Stomach (tissue), 9 donors: ENCODE results near the gene NALCN. TPM values are rescaled to one million over a fixed set of nuclear protein-coding genes. Genes with fewer than 3 reads are reported as not detected.

ENCODE experiments used
- DNase-seq, 2 donors: peaks; one replicate each; pipeline versions ENCODE4 v3.0.0 to v3.0.0-alpha.2; 2013 to 2019
- H3K27ac ChIP-seq, 5 donors: fragments of 200-600 bp in 4 of 5; sonication (generic) in 4 of 5; one replicate each; pipeline ENCODE4 v1.5.1; 2013 to 2019; ENCODE audit warnings: mild to moderate bottlenecking in 1 of 5, moderate library complexity in 1 of 5
- H3K27me3 ChIP-seq, 3 donors: fragments of 200-600 bp; sonication (generic); one replicate each; pipeline ENCODE4 v1.5.1; 2017 to 2019; ENCODE audit warnings: mixed run types in 1 of 3
- H3K36me3 ChIP-seq, 4 donors: fragments of 200-600 bp; sonication (generic); 1 replicate in 3 of 4; 2 replicates in 1 of 4; pipeline ENCODE4 v1.5.1; 2016 to 2019
- H3K4me1 ChIP-seq, 4 donors: fragments of 200-600 bp; sonication (generic); one replicate each; pipeline ENCODE4 v1.5.1; 2016 to 2019
- H3K4me3 ChIP-seq, 4 donors: fragments of 200-600 bp; sonication (generic) in 3 of 4; one replicate each; pipeline ENCODE4 v1.5.1; 2016 to 2019; ENCODE audit warnings: mild to moderate bottlenecking in 1 of 4
- H3K9me3 ChIP-seq, 4 donors: fragments of 200-600 bp; sonication (generic); one replicate each; pipeline ENCODE4 v1.5.1; 2016 to 2019
- EP300 ChIP-seq: sonication (generic); formaldehyde crosslinking; IDR thresholded peaks from one replicate; pipeline ENCODE4 v1.6.1; 2017; ENCODE audit warnings: antibody characterized with exemption
- POLR2A ChIP-seq, 4 donors: fragments of 450-650 bp; IDR thresholded peaks; one replicate each; pipeline ENCODE4 v1.6.1; 2016; ENCODE audit warnings: antibody characterized with exemption in 4 of 4, control low read depth in 2 of 4, mild to moderate bottlenecking in 1 of 4, moderate library complexity in 1 of 4
- POLR2AphosphoS5 ChIP-seq, 3 donors: sonication (generic); formaldehyde crosslinking; IDR thresholded peaks; one replicate each; pipeline ENCODE4 v1.6.1; 2016; ENCODE audit warnings: antibody characterized with exemption in 3 of 3
- WGBS, 5 donors: extraction: QIAGEN DNeasy Blood & Tissue Kit in 3 of 5; methylation state at CpG; one replicate each; pipeline versions ENCODE4 v1.1.5 to v1.1.7; 2013 to 2018; 5-methylcytosine and 5-hydroxymethylcytosine counted together
- intact Hi-C: fragments of 100-400 bp; cut with DNase I; formaldehyde crosslinking; loops from one replicate; pipeline ENCODE4 v1.15.1; 2023; ENCODE audit warnings: low total_unique reads
- polyA plus RNA-seq, 3 donors: library from polyadenylated mRNA; stranded (reverse); fragments of 200-250 nt; gene quantifications; one replicate each; pipeline ENCODE4 v1.2.3, GENCODE V29; 2013
- total RNA-seq, 5 donors: library from RNA; depleted of rRNA; stranded (reverse); fragments of >200 nt; gene quantifications; one replicate each; pipeline versions ENCODE4 v1.1.0 to v1.2.3, GENCODE V29; 2014 to 2016
- TF ChIP-seq, protein P1 (sequence below), 7 experiments: fragments of 450-650 bp in 4 of 7; fragments of 200-600 bp in 3 of 7; sonication (generic) in 3 of 7; IDR thresholded peaks; one replicate each; pipeline ENCODE4 v1.5.1; 2016 to 2019; ENCODE audit warnings: antibody characterized with exemption in 7 of 7, control low read depth in 2 of 7, mild to moderate bottlenecking in 1 of 7
- donor health status: healthy with polysubstance abuse.
- donor health status: Bipolar disorder and iron deficiency.
- donor health status: healthy.

NALCN gene
- total and polyA plus RNA-seq, 8 donors = 0.15 to 2.9 (median 1.2) TPM; not detected in 2

DNA sequence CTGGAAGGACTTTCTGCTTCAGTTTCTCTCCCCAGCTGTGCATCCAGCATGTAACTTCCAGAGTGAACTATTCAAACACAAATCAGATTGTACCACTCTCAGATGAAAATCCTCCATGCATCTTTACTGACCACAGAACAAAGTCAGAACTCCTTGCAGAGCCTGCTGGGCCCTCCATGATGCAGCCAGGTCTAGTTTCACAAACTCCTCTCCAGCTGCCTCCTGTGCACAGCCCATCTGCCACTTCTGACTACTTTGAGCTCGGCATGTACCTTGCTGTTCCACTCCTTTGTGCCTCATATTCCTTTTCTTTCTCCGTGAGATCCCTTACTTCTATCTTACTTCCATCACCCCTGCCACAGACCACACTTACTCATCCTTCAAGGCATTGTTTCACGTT, 31.4 kb downstream of the NALCN start:
- Histone ChIP-seq H3K27ac (no peak overlapping the region), H3K9me3 (no peaks in the 10 kb centered on the region), H3K36me3 (no peaks in the 10 kb centered on the region), H3K4me3 (no peak overlapping the region), H3K27me3 (no peaks in the 10 kb centered on the region), H3K4me1 (no peaks in the 10 kb centered on the region)
- TF ChIP-seq EP300 (no peak), POLR2A (IDR thresholded peaks at IDR 0.05) (no peak), POLR2AphosphoS5 (IDR thresholded peaks at IDR 0.05) (no peak)
- TF ChIP-seq, protein P1, sequence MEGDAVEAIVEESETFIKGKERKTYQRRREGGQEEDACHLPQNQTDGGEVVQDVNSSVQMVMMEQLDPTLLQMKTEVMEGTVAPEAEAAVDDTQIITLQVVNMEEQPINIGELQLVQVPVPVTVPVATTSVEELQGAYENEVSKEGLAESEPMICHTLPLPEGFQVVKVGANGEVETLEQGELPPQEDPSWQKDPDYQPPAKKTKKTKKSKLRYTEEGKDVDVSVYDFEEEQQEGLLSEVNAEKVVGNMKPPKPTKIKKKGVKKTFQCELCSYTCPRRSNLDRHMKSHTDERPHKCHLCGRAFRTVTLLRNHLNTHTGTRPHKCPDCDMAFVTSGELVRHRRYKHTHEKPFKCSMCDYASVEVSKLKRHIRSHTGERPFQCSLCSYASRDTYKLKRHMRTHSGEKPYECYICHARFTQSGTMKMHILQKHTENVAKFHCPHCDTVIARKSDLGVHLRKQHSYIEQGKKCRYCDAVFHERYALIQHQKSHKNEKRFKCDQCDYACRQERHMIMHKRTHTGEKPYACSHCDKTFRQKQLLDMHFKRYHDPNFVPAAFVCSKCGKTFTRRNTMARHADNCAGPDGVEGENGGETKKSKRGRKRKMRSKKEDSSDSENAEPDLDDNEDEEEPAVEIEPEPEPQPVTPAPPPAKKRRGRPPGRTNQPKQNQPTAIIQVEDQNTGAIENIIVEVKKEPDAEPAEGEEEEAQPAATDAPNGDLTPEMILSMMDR (IDR thresholded peaks at IDR 0.05) = no peak
- DNase-seq = no peak
- 51 to 78% (median 58%) methylated on average over 3 of the region's 3 CpGs for WGBS, 5 donors
- intact Hi-C loops = no loop called here

- Histone ChIP-seq H3K36me3 (no peaks in the 10 kb centered on the region), H3K27ac (no peak overlapping the region), H3K9me3 (no peaks in the 10 kb centered on the region), H3K4me3 (no peak overlapping the region), H3K4me1 (no peaks in the 10 kb centered on the region), H3K27me3 (no peaks in the 10 kb centered on the region)
- no peak for DNase-seq
- no peak for TF ChIP-seq POLR2A (IDR thresholded peaks at IDR 0.05)
- TF ChIP-seq, protein P1 (IDR thresholded peaks at IDR 0.05) = no peak
- intact Hi-C loops = no loop called here
- 34 to 60% (median 44%) methylated on average over 2 of the region's 2 CpGs for WGBS, 5 donors
Observed at GRCh38 chr13:101383595-101383994, 32.7 kb downstream of the NALCN start.

DNA sequence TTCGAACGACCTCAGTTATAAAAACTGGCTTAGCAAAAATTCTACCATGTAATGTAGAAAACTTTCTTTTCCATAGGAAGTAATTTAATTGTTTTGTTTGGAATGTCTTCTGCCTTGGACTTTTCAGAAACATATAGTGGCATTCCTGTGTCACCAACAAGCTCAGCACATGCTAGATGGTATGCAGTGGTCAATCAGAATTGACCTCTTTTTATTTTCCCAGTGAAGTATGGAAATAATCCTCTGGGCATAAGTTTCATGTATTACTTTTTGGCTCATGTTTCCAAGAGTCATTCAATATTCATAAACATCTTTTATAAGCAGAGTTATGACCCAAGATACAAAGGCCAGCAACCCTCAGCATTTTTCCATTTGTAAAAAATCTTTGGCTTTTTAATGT, 33.6 kb downstream of the NALCN start:
- intact Hi-C loops = no loop called here
- Histone ChIP-seq H3K27me3 (no peaks in the 10 kb centered on the region), H3K4me3 (no peak overlapping the region), H3K9me3 (no peaks in the 10 kb centered on the region), H3K4me1 (no peaks in the 10 kb centered on the region), H3K36me3 (no peaks in the 10 kb centered on the region), H3K27ac (no peak overlapping the region)
- TF ChIP-seq EP300 = no peak
- no peak for TF ChIP-seq POLR2AphosphoS5 (IDR thresholded peaks at IDR 0.05)
- no peak for TF ChIP-seq POLR2A (IDR thresholded peaks at IDR 0.05)
- TF ChIP-seq, protein P1 (IDR thresholded peaks at IDR 0.05) = no peak
- WGBS, 5 donors = 87 to 90% (median 88%) methylated on average over 2 of the region's 2 CpGs
- no peak for DNase-seq

DNA sequence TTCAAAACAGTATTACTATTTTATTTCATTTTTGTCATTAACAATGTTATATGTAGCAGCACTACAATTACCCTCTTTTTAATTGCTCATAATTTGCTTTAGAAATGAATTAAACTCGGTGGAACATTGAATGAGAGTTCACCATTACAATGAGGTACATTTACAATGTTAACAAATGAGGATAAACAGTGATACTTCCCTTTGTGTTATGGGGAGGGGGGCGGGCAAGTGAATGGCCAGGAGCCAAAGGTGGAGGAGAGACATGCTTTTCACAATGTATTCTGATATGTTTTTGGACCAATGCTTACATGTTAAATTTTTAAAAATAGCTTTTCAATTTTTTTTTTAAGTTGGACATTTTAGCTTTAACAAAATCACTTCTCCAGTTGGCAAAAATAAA, 34.2 kb downstream of the NALCN start:
- 14 to 25% (median 21%) methylated on average over 2 of the region's 2 CpGs for WGBS, 5 donors
- no peaks in the 10 kb centered on the region for H3K4me1 ChIP-seq
- intact Hi-C loops = no loop called here
- DNase-seq = no peak
- H3K27me3 ChIP-seq = no peaks in the 10 kb centered on the region
- H3K36me3 ChIP-seq = no peaks in the 10 kb centered on the region
- H3K4me3 ChIP-seq = no peak overlapping the region
- H3K27ac ChIP-seq = no peak overlapping the region
- no peaks in the 10 kb centered on the region for H3K9me3 ChIP-seq
- TF ChIP-seq POLR2AphosphoS5 (IDR thresholded peaks at IDR 0.05) = no peak
- no peak for TF ChIP-seq EP300
- TF ChIP-seq POLR2A (IDR thresholded peaks at IDR 0.05) = no peak
- TF ChIP-seq, protein P1 (IDR thresholded peaks at IDR 0.05) = no peak
